ENCODE data around the gene LGALS14. TPM values are rescaled to one million over a fixed set of nuclear protein-coding genes. Genes with fewer than 3 reads are reported as not detected.
A peak's percentile ranks its signal among the peaks of the same experiment; 100 is the strongest.

The LGALS14 gene
- total RNA-seq, 2 donors from 2014 or later, result not detected

- H3K4me1 ChIP-seq, result no peaks in the 10 kb centered on the region
- H3K36me3 ChIP-seq (replicated peaks in 1 of 2; ENCODE audit: insufficient read depth in 1 of 2, low read depth in 2 of 2), result no peaks in the 10 kb centered on the region
- WGBS, 2 donors, result 38 to 42% methylated on average over 3 of the region's 3 CpGs
- no peak for ATAC-seq
- no peaks in the 10 kb centered on the region for H3K9me3 ChIP-seq
- H3K27me3 ChIP-seq, result no peaks in the 10 kb centered on the region
- no peak overlapping the region for H3K27ac ChIP-seq
- no peak overlapping the region for H3K4me3 ChIP-seq
- TF ChIP-seq POLR2A (IDR thresholded peaks at IDR 0.05) (no peak), CTCF (IDR thresholded peaks at IDR 0.05) (no peak)
- intact Hi-C loops (cut with DNase I), result no loop called here
- DNase-seq, result no peak
Observed at GRCh38 chr19:39738814-39739213, 34.5 kb downstream of the LGALS14 start.

- Histone ChIP-seq H3K36me3 (replicated peaks in 1 of 2; ENCODE audit: insufficient read depth in 1 of 2, low read depth in 2 of 2) (no peaks in the 10 kb centered on the region), H3K4me1 (no peaks in the 10 kb centered on the region), H3K9me3 (no peaks in the 10 kb centered on the region), H3K27me3 (no peaks in the 10 kb centered on the region), H3K27ac (no peak overlapping the region), H3K4me3 (no peak overlapping the region)
- 71 to 74% methylated on average over 1 of the region's 1 CpG for WGBS, 2 donors
- intact Hi-C loops (cut with DNase I), result no loop called here
- no peak for TF ChIP-seq CTCF (IDR thresholded peaks at IDR 0.05)
- TF ChIP-seq POLR2A (IDR thresholded peaks at IDR 0.05), result no peak
- DNase-seq (no peak), ATAC-seq (no peak)
Observed at GRCh38 chr19:39740395-39740794, 36.1 kb downstream of the LGALS14 start.

GRCh38 chr19:39745643-39746042, 41.4 kb downstream of the LGALS14 start:
- H3K4me1 ChIP-seq, result peaks cover 12% of the 10 kb centered on the region
- no peaks in the 10 kb centered on the region for H3K9me3 ChIP-seq
- no peaks in the 10 kb centered on the region for H3K36me3 ChIP-seq (replicated peaks in 1 of 2; ENCODE audit: insufficient read depth in 1 of 2, low read depth in 2 of 2)
- WGBS, 2 donors, result 60 to 86% methylated on average over 3 of the region's 3 CpGs
- no peak overlapping the region for H3K27ac ChIP-seq
- no peaks in the 10 kb centered on the region for H3K27me3 ChIP-seq
- intact Hi-C loops (cut with DNase I), result no loop called here
- DNase-seq (no peak), ATAC-seq (no peak)
- H3K4me3 ChIP-seq, result no peak overlapping the region
- TF ChIP-seq POLR2A (IDR thresholded peaks at IDR 0.05), result no peak
- no peak for TF ChIP-seq CTCF (IDR thresholded peaks at IDR 0.05)

- WGBS, 2 donors, result 63 to 68% methylated on average over 4 of the region's 4 CpGs
Observed at GRCh38 chr19:39746836-39747529, 42.7 kb downstream of the LGALS14 start.

More at GRCh38 chr19:39746836-39747529, 42.7 kb downstream of the LGALS14 start:
- Histone ChIP-seq H3K27ac (peak overlapping the region; percentile 44 to 74 (median 60)), H3K36me3 (replicated peaks in 1 of 2; ENCODE audit: insufficient read depth in 1 of 2, low read depth in 2 of 2) (no peaks in the 10 kb centered on the region), H3K27me3 (no peaks in the 10 kb centered on the region), H3K4me3 (no peak overlapping the region), H3K4me1 (peaks cover 12% of the 10 kb centered on the region), H3K9me3 (no peaks in the 10 kb centered on the region)
- peak; percentile 66 to 85 (median 83) for DNase-seq
- ATAC-seq, result peak; percentile 96
- intact Hi-C loops (cut with DNase I), result no loop called here
- TF ChIP-seq CTCF (IDR thresholded peaks at IDR 0.05) (peak in 2 of 7 experiments; percentile 36 to 46), POLR2A (IDR thresholded peaks at IDR 0.05) (no peak)

Data from body of pancreas (tissue), 4 donors.